HL-60 (cell line): Measurements from ENCODE around the gene RNF224.

Experiments used
- DNase-seq, 2 experiments: peaks; one replicate each; pipeline ENCODE4 v3.0.0-alpha.2; 2010 to 2020; ENCODE audit warnings: low read depth in 1 of 2, low spot score in 1 of 2
- H3K27ac ChIP-seq: fragments of 250-450 bp; sonication (Bioruptor Pico); replicated peaks from 2 replicates; pipeline ENCODE4 v1.5.1; 2020; ENCODE audit warnings: mild to moderate bottlenecking, moderate library complexity
- H3K27me3 ChIP-seq: fragments of 250-450 bp; sonication (Bioruptor Pico); 2 replicates; pipeline ENCODE4 v1.5.1; 2021; ENCODE audit warnings: mild to moderate bottlenecking, moderate library complexity; ENCODE audit not compliant: insufficient read depth, poor library complexity, severe bottlenecking
- H3K4me3 ChIP-seq: replicated peaks from 2 replicates; pipeline ENCODE4 v1.5.1; 2011; ENCODE audit warnings: mild to moderate bottlenecking, control low read depth, low read length; ENCODE audit not compliant: insufficient read depth
- GABPA ChIP-seq: IDR thresholded peaks from 2 replicates; pipeline ENCODE4 v1.6.1; 2012; ENCODE audit warnings: low read depth
- POLR2AphosphoS5 ChIP-seq: IDR thresholded peaks from 2 replicates; pipeline ENCODE4 v1.6.1; 2012; ENCODE audit warnings: low read depth
- SPI1 ChIP-seq: IDR thresholded peaks from 2 replicates; pipeline ENCODE4 v1.6.1; 2012; ENCODE audit warnings: low read depth, mild to moderate bottlenecking, borderline replicate concordance
- TF ChIP-seq, protein P1 (sequence below): IDR thresholded peaks from one replicate; pipeline ENCODE4 v1.5.1; 2011; ENCODE audit warnings: low read length, control low read depth, inconsistent platforms; ENCODE audit not compliant: insufficient read depth
- TF ChIP-seq, protein P2 (sequence below): IDR thresholded peaks from 2 replicates; pipeline ENCODE4 v1.6.1; 2012; ENCODE audit warnings: low read depth; ENCODE audit not compliant: insufficient replicate concordance

The RNF224 gene

DNA sequence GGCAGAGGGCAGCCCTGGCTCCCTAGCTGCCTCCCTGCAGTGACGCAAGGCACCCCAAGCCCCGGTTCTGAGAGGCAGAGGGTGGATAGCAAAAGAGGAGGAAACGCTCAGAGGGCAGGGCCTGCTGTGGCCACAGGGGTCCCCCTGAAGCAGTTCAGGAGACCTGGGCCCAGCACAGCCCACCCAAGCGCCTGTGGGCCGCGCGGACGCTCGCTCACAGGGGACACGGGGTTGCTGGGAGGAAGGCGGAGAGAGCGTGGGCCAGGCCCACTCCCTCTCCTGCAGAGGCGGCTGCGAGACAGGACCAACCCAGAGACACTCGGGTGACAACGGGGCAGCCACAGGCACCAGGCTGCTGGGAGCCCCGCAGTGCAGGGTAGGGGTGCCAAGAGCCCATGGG is 47.5 kb upstream of the RNF224 start:
- TF ChIP-seq, protein P1, sequence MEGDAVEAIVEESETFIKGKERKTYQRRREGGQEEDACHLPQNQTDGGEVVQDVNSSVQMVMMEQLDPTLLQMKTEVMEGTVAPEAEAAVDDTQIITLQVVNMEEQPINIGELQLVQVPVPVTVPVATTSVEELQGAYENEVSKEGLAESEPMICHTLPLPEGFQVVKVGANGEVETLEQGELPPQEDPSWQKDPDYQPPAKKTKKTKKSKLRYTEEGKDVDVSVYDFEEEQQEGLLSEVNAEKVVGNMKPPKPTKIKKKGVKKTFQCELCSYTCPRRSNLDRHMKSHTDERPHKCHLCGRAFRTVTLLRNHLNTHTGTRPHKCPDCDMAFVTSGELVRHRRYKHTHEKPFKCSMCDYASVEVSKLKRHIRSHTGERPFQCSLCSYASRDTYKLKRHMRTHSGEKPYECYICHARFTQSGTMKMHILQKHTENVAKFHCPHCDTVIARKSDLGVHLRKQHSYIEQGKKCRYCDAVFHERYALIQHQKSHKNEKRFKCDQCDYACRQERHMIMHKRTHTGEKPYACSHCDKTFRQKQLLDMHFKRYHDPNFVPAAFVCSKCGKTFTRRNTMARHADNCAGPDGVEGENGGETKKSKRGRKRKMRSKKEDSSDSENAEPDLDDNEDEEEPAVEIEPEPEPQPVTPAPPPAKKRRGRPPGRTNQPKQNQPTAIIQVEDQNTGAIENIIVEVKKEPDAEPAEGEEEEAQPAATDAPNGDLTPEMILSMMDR = no peak
- TF ChIP-seq GABPA (no peak), SPI1 (no peak), POLR2AphosphoS5 (no peak)
- TF ChIP-seq, protein P2, sequence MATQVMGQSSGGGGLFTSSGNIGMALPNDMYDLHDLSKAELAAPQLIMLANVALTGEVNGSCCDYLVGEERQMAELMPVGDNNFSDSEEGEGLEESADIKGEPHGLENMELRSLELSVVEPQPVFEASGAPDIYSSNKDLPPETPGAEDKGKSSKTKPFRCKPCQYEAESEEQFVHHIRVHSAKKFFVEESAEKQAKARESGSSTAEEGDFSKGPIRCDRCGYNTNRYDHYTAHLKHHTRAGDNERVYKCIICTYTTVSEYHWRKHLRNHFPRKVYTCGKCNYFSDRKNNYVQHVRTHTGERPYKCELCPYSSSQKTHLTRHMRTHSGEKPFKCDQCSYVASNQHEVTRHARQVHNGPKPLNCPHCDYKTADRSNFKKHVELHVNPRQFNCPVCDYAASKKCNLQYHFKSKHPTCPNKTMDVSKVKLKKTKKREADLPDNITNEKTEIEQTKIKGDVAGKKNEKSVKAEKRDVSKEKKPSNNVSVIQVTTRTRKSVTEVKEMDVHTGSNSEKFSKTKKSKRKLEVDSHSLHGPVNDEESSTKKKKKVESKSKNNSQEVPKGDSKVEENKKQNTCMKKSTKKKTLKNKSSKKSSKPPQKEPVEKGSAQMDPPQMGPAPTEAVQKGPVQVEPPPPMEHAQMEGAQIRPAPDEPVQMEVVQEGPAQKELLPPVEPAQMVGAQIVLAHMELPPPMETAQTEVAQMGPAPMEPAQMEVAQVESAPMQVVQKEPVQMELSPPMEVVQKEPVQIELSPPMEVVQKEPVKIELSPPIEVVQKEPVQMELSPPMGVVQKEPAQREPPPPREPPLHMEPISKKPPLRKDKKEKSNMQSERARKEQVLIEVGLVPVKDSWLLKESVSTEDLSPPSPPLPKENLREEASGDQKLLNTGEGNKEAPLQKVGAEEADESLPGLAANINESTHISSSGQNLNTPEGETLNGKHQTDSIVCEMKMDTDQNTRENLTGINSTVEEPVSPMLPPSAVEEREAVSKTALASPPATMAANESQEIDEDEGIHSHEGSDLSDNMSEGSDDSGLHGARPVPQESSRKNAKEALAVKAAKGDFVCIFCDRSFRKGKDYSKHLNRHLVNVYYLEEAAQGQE = no peak
- Histone ChIP-seq H3K27me3 (no peaks in the 10 kb centered on the region), H3K27ac (no peak overlapping the region), H3K4me3 (no peak overlapping the region)
- DNase-seq = no peak

DNA sequence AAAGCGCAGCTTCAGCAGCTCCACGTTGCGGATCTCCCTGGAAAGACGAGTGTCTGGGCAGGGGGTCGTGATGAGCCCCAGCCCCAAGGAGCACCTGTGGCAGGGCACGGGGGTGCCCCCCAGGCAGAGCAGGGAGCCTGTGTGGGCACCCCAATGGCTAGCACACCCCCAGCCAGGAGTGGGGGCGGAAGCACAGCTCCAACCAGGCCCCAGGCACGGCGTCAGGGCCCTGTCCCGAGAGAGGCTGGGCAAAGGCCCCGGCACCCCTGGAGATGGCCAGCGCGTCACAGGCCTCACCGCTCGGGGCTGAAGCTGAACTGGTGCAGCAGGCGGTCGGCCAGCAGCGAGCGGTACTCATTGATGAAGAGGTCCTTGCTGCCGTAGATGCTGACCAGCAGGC is 46.8 kb upstream of the RNF224 start:
- TF ChIP-seq GABPA = no peak
- TF ChIP-seq, protein P1 = no peak
- no peak for TF ChIP-seq POLR2AphosphoS5
- TF ChIP-seq, protein P2 = no peak
- no peak for TF ChIP-seq SPI1
- Histone ChIP-seq H3K4me3 (no peak overlapping the region), H3K27me3 (no peaks in the 10 kb centered on the region), H3K27ac (no peak overlapping the region)
- DNase-seq = no peak

DNA sequence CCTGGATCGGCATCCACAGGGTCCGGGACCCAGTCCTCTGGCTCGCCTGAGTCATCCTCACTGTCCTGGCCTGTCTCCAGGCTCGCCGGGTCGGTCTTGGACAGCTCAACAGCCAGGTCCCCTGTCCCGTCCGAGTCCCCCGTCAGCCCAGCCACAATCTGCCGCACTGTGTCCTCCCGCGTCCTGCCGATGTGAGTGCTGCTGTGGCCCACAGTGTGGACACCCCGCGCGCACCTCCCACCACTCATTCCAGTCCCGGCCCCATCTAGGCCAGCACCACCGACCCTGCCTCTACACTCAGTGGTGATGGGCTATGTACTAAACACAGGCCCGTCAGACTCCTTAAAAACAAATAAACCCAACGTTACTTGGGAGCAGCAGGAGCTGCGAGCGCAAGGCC is 45.6 kb upstream of the RNF224 start:
- Histone ChIP-seq H3K4me3 (no peak overlapping the region), H3K27me3 (no peaks in the 10 kb centered on the region), H3K27ac (no peak overlapping the region)
- TF ChIP-seq, protein P1 = no peak
- TF ChIP-seq SPI1 (no peak), POLR2AphosphoS5 (no peak), GABPA (no peak)
- TF ChIP-seq, protein P2 = no peak
- DNase-seq = no peak
